Neuronal stem cell (in vitro differentiated cells): ENCODE measurements around the gene HLA-F.

Experiments used
- DNase-seq: peaks from one replicate; pipeline ENCODE4 v3.0.0-alpha.2; 2013; ENCODE audit warnings: low spot score
- H2AFZ ChIP-seq: one replicate; pipeline ENCODE4 v1.6.1; 2013; ENCODE audit warnings: mild to moderate bottlenecking, low read length, inconsistent platforms
- H2AK5ac ChIP-seq: 2 replicates; pipeline ENCODE4 v1.6.1; 2013; ENCODE audit warnings: low read depth, mild to moderate bottlenecking, inconsistent platforms, low read length, moderate library complexity, mixed read lengths
- H2BK120ac ChIP-seq: 2 replicates; pipeline ENCODE4 v1.6.1; 2013; ENCODE audit warnings: low read depth, mild to moderate bottlenecking, inconsistent platforms, low read length, moderate library complexity, mixed read lengths
- H2BK12ac ChIP-seq: one replicate; pipeline ENCODE4 v1.6.1; 2013; ENCODE audit warnings: low read length, inconsistent platforms
- H2BK15ac ChIP-seq: 2 replicates; pipeline ENCODE4 v1.6.1; 2013; ENCODE audit warnings: mild to moderate bottlenecking, low read length, inconsistent platforms, mixed read lengths
- H2BK5ac ChIP-seq: one replicate; pipeline ENCODE4 v1.6.1; 2013; ENCODE audit warnings: inconsistent platforms, mild to moderate bottlenecking, low read length, moderate library complexity
- H3K14ac ChIP-seq: one replicate; pipeline ENCODE4 v1.6.1; 2013; ENCODE audit warnings: low read length, inconsistent platforms
- H3K18ac ChIP-seq: 2 replicates; pipeline ENCODE4 v1.6.1; 2013; ENCODE audit warnings: low read length, inconsistent platforms
- H3K23ac ChIP-seq: 2 replicates; pipeline ENCODE4 v1.6.1; 2013; ENCODE audit warnings: low read depth, mild to moderate bottlenecking, mixed read lengths, low read length, inconsistent platforms; ENCODE audit not compliant: poor library complexity
- H3K27ac ChIP-seq: replicated peaks from 3 replicates; pipeline ENCODE4 v1.5.1; 2013; ENCODE audit warnings: low read length, inconsistent platforms
- H3K27me3 ChIP-seq, 3 experiments: 2 replicates each; pipeline ENCODE4 v1.6.1; 2013; ENCODE audit warnings: low read length in 3 of 3, mild to moderate bottlenecking in 2 of 3, inconsistent platforms in 1 of 3, low read depth in 1 of 3, mixed read lengths in 1 of 3, moderate library complexity in 1 of 3; ENCODE audit not compliant: control insufficient read depth in 3 of 3, insufficient read depth in 3 of 3
- H3K36me3 ChIP-seq, 2 donors: replicated peaks in 1 of 2; 2 replicates each; pipeline ENCODE4 v1.6.1; 2013; ENCODE audit warnings: low read length in 2 of 2; ENCODE audit not compliant: control insufficient read depth in 2 of 2, insufficient read depth in 2 of 2
- H3K4ac ChIP-seq: 2 replicates; pipeline ENCODE4 v1.6.1; 2013; ENCODE audit warnings: inconsistent platforms, mild to moderate bottlenecking, low read length, moderate library complexity
- H3K4me1 ChIP-seq, 2 donors: 1 replicate in 1 of 2; 2 replicates in 1 of 2; pipeline ENCODE4 v1.6.1; 2013; ENCODE audit warnings: low read length in 2 of 2, low read depth in 1 of 2; ENCODE audit not compliant: control insufficient read depth in 2 of 2, insufficient read depth in 1 of 2
- H3K4me2 ChIP-seq: one replicate; pipeline ENCODE4 v1.6.1; 2013; ENCODE audit warnings: mild to moderate bottlenecking, low read length, inconsistent platforms; ENCODE audit not compliant: insufficient read depth, poor library complexity, severe bottlenecking
- H3K4me3 ChIP-seq, 2 donors: 2 replicates each; pipeline ENCODE4 v1.5.1; 2013; ENCODE audit warnings: low read length in 2 of 2, mild to moderate bottlenecking in 2 of 2, inconsistent platforms in 1 of 2, moderate library complexity in 1 of 2
- H3K79me1 ChIP-seq: one replicate; pipeline ENCODE4 v1.6.1; 2013; ENCODE audit warnings: low read depth, mild to moderate bottlenecking, inconsistent platforms, low read length, moderate library complexity
- H3K9ac ChIP-seq: one replicate; pipeline ENCODE4 v1.6.1; 2013; ENCODE audit warnings: mild to moderate bottlenecking, low read depth, low read length, inconsistent platforms; ENCODE audit not compliant: poor library complexity
- H3K9me3 ChIP-seq, 2 donors: replicated peaks in 1 of 2; 2 replicates each; pipeline versions ENCODE3 to v1.6.1; 2013; ENCODE audit warnings: low read length in 2 of 2, mild to moderate bottlenecking in 2 of 2, inconsistent platforms in 1 of 2, low read depth in 1 of 2, mixed read lengths in 1 of 2, moderate library complexity in 1 of 2; ENCODE audit not compliant: control insufficient read depth in 2 of 2, insufficient read depth in 1 of 2
- H4K8ac ChIP-seq: one replicate; pipeline ENCODE4 v1.6.1; 2013; ENCODE audit warnings: low read depth, mild to moderate bottlenecking, inconsistent platforms, low read length, moderate library complexity
- H4K91ac ChIP-seq: one replicate; pipeline ENCODE4 v1.6.1; 2013; ENCODE audit warnings: low read length, low read depth, mild to moderate bottlenecking, inconsistent platforms; ENCODE audit not compliant: poor library complexity
- WGBS, 2 donors: extraction: QIAGEN DNeasy Blood & Tissue Kit; methylation state at CpG; one replicate each; pipeline ENCODE4 v1.1.7; 2013; ENCODE audit warnings: missing lambda C conversion rate in 2 of 2, mixed read lengths in 1 of 2; ENCODE audit not compliant: insufficient read length in 2 of 2, insufficient replicate concordance in 1 of 2; ENCODE audit errors: extremely low coverage in 2 of 2; 5-methylcytosine and 5-hydroxymethylcytosine counted together

Gene HLA-F

GRCh38 chr6:29702519-29703103, 20.6 kb upstream of the HLA-F start:
- Histone ChIP-seq H3K27ac (no peak overlapping the region), H3K4ac (no peak overlapping the region), H3K14ac (no peak overlapping the region), H2BK5ac (no peak overlapping the region), H3K4me3 (no peak overlapping the region), H3K36me3 (no peaks in the 10 kb centered on the region), H4K91ac (no peak overlapping the region), H3K18ac (no peak overlapping the region), H2AFZ (no peak overlapping the region), H3K9me3 (no peaks in the 10 kb centered on the region), H2BK120ac (no peak overlapping the region), H3K4me1 (no peaks in the 10 kb centered on the region), H2BK15ac (no peak overlapping the region), H3K4me2 (no peak overlapping the region), H3K9ac (no peak overlapping the region), H3K27me3 (peaks cover 0 to 8% (median 2%) of the 10 kb centered on the region in 3 experiments), H4K8ac (no peak overlapping the region), H3K23ac (no peak overlapping the region), H3K79me1 (no peaks in the 10 kb centered on the region), H2AK5ac (no peak overlapping the region), H2BK12ac (no peak overlapping the region)
- WGBS, 2 donors, result no CpG with 5 or more reads among the region's 17 CpGs
- peak; percentile 55 for DNase-seq

- Histone ChIP-seq H2BK12ac (no peak overlapping the region), H3K4me3 (no peak overlapping the region), H2BK15ac (no peak overlapping the region), H3K4me2 (no peak overlapping the region), H3K79me1 (no peaks in the 10 kb centered on the region), H2BK5ac (no peak overlapping the region), H3K36me3 (no peaks in the 10 kb centered on the region), H3K9me3 (peaks cover 0 to 2% of the 10 kb centered on the region in 2 donors), H3K27ac (no peak overlapping the region), H3K27me3 (peaks cover 0 to 9% (median 2%) of the 10 kb centered on the region in 3 experiments), H3K14ac (no peak overlapping the region), H3K4ac (no peak overlapping the region), H3K18ac (no peak overlapping the region), H3K23ac (no peak overlapping the region), H4K8ac (no peak overlapping the region), H3K9ac (no peak overlapping the region), H2AK5ac (no peak overlapping the region), H3K4me1 (peaks cover 0 to 1% of the 10 kb centered on the region in 2 donors), H2BK120ac (no peak overlapping the region), H4K91ac (no peak overlapping the region), H2AFZ (no peak overlapping the region)
- no CpG with 5 or more reads among the region's 10 CpGs for WGBS, 2 donors
- peak; percentile 31 for DNase-seq
These were observed 17.6 kb upstream of the HLA-F start for GRCh38 chr6:29705389-29706231.

- Histone ChIP-seq H3K79me1 (no peaks in the 10 kb centered on the region), H3K9me3 (peaks cover 0 to 2% of the 10 kb centered on the region in 2 donors), H2AK5ac (no peak overlapping the region), H3K18ac (no peak overlapping the region), H2BK12ac (no peak overlapping the region), H3K4ac (no peak overlapping the region), H3K4me1 (peaks cover 0 to 1% of the 10 kb centered on the region in 2 donors), H2BK120ac (no peak overlapping the region), H4K8ac (no peak overlapping the region), H3K4me2 (no peak overlapping the region), H3K4me3 (no peak overlapping the region), H3K23ac (no peak overlapping the region), H3K9ac (no peak overlapping the region), H2BK5ac (no peak overlapping the region), H3K27ac (no peak overlapping the region), H3K27me3 (peaks cover 0 to 9% (median 0%) of the 10 kb centered on the region in 3 experiments), H3K36me3 (no peaks in the 10 kb centered on the region), H4K91ac (no peak overlapping the region), H2BK15ac (no peak overlapping the region), H3K14ac (no peak overlapping the region), H2AFZ (no peak overlapping the region)
- no CpG with 5 or more reads among the region's 11 CpGs for WGBS, 2 donors
- DNase-seq, result no peak
These were observed 14.6 kb upstream of the HLA-F start for GRCh38 chr6:29708432-29709179.

- Histone ChIP-seq H3K27me3 (peaks cover 0 to 6% (median 0%) of the 10 kb centered on the region in 3 experiments), H3K18ac (no peak overlapping the region), H3K4me1 (peaks cover 0 to 1% of the 10 kb centered on the region in 2 donors), H3K4me2 (no peak overlapping the region), H3K79me1 (no peaks in the 10 kb centered on the region), H3K9ac (no peak overlapping the region), H3K27ac (no peak overlapping the region), H3K9me3 (peaks cover 0 to 2% of the 10 kb centered on the region in 2 donors), H4K8ac (no peak overlapping the region), H2BK15ac (no peak overlapping the region), H2BK5ac (no peak overlapping the region), H4K91ac (no peak overlapping the region), H2BK120ac (no peak overlapping the region), H2BK12ac (no peak overlapping the region), H3K4ac (no peak overlapping the region), H2AFZ (no peak overlapping the region), H2AK5ac (no peak overlapping the region), H3K23ac (no peak overlapping the region), H3K14ac (no peak overlapping the region), H3K4me3 (no peak overlapping the region), H3K36me3 (no peaks in the 10 kb centered on the region)
- DNase-seq, result no peak
- WGBS, 2 donors, result no CpG with 5 or more reads among the region's 4 CpGs
These were observed 14.0 kb upstream of the HLA-F start for GRCh38 chr6:29709188-29709587.
